Inflammatory macrophage (primary cell): Measurements from ENCODE around the gene HINT1.
"Not testable (repeated sequence)": the region's sequence is repeated elsewhere in the genome, so short reads cannot be mapped to it uniquely, and the experiment has no call there.

ENCODE experiments used
- DNase-seq, 2 donors: peaks; one replicate each; pipeline ENCODE4 v3.0.0-alpha.2; 2020 to 2022

Gene HINT1

DNA sequence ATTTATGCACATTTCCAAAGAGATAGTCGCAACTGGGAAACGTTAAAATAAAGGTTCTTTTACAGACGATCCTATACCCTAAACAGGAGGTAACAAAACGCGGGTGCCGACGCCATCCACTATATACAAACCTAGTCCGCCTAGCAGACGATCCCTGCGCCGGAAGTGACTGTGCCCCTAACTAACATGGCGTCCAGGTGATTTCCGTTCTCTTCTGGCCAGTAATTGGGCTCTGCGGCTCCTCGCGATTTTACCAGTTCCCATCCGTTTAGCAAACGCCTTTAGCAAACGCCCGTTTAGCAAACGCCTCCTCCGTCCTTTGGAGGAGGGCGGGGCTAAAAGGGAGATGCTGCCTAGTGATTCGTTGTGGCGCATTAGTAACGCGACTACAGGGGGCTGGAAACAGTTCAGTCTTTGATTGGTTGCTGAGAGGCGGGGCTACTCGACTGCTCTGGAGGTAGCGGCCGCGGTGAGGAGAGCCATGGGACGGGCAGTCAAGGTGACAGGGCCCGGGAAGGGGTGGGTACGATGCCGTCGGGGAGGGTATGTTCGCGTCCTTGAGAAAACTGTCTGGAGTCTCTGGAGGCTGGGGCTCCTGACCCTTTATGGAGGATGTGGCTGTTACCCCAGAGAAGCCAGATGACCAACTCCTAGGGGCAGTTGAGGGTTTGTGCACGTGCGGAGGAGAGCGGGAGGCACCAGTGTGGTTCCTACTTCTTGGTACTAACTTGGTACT lies 5.7 kb upstream of the HINT1 start, which contains the start of gene LYRM7:
TSS of gene LYRM7 (plus strand) at position 405 of the 736 bp plus-strand sequence. CDS start at position 482, 77 bp downstream.
- peak; percentile 99 for DNase-seq

DNA sequence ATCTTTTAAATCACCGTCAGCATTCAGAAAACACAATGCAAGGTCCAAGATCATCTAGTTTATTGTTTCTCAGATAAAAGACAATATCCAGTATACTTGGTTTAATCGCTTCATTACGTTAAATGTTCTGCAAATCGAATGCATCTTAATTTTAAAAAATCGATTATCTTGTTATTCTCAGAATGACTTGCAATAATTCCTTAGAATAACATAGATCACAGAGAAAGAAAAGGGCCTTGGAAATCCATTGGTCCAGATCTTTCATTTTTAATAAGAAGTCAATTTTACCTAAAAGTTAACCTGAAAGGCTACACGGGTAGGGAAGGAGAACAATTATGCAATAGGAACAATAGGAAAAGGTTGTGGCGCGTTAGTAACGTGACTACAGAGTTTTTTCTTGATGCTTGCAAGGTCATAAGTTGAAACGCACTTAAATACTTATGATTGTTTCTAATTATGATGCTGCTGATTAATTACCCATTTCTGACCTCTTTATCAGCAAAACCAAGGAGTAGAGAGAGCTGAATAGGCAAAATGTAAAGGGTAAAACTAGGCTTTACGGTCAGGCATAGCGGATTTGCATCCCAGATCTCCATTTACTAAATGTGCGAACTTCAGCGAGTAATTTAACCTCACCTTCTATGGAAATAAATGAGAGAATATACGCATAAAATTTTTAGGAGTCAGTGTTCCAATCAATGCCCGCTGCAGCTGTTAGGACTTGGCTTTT lies 4.9 kb upstream of the HINT1 start:
- peak in 1 of 2 donors; percentile 8 for DNase-seq

DNA sequence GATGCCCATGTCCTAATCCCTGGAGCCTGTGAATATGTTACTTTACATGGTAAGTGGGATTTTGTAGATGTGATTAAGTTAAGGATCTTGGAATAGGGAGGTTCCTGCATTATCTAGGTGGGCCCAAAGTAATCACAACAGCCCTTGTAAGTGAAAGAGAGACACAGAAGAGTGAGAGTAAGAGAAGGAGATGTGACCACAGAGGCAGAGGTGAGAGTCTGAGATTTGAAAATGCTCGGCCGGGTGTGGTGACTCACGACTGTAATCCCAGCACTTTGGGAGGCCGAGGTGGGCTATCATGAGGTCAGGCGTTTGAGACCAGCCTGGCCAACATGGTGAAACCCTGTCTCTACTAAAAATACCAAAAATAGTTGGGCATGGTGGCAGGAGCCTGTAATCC lies 2.6 kb upstream of the HINT1 start:
- no peak for DNase-seq

DNA sequence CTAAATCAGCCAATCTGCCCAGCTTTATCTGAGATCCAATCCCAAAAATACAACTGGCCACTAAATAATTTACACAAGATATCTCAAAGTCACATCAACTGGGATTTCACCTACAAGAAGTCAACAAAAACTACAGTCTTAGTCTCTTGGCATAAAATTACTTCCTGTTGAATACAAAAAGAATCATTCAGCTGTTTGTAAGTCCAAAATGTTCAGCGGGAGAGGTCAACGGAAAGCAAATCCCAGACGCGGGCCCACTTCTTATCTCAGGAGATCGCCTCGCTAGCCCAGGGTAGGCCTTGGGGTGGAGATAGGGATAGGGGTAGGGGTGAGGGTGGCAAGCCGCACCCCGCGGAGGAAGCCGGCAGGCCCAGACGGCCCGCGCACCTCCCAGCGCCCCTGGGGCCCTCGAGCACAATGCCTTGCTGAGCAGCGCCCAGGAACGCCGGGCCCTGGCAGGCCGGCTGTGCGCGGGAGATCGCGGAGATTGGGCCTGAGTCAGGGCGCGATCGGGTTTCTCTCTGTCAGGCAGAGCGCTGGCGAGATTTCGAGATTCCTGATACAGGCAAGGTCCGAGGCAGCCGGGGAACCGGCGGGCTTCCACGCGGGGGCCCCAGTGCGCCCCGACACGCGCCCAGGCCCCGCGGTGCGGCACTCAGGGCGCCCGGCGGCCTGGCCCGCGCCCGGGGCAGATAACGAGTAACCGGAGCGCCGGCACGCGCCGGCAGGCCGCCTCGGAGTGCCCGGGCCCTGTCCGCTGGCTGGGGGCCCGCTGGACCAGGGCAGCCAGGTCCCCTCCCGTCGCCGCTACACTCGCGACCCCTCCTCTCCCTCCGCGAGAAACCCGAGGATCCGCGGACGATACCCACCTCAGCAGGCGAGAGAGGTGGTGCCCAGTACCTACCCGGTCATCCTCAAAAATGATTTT lies 601 bp downstream of the HINT1 start:
- DNase-seq = peak; percentile 68 to 74

DNA sequence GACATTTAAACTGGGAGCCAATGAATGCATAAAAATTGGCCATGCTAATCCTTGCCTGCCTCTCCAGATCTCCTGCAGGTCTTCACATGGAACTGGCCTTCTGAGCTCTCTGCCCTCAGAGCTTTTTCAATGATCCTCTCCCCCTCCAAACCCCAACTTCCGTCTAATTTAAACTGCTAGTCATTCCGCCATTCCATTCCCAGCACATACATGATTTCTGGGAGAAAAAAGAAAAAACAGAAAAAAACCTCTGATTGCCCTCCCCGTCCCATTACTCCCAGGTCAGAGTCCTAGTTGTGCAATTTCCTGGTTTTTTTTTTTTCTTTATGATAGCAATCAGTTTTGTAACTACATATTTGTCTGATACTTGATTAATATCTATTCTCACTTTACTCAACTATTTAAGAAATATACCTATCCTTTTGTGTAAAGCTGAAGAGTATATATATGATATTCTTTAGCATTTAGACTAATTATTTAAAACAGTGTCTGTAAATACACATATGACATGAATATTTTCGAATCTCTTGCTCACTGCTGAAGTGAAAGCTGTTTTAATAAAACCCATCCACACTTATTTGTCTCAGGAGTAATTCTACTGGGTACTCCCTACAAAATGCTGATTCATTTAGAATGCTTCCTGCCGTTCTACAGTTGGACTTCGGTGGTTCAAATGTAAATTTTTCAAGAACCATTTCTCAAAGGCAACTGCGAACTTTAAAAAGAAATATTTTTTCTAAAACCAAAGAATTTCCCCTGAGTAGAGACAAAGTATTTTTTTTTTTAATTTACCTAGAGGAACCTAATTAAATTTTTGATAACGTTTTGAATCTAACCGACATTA lies 1.6 kb downstream of the HINT1 start:
- DNase-seq = peak; percentile 44 to 50

DNA sequence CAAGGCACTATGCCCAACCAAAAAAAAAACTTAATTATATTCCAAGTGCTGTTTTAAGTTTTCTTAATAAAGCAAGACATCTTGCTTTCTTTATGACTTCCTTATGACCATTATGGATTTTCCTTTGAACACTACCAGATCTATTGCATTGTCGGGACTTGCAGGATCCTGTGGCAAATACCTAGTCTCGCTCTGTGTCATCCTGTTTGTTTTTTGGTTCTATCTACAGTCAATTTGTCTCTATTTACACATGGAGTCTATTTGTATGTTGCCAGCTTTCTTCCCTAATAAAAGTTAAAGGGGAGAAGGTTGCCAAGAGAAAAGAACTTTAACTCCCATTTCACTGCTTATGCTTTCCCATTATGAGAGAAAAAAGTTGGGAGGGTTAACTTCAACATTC lies 4.9 kb downstream of the HINT1 start:
- DNase-seq = no peak

DNA sequence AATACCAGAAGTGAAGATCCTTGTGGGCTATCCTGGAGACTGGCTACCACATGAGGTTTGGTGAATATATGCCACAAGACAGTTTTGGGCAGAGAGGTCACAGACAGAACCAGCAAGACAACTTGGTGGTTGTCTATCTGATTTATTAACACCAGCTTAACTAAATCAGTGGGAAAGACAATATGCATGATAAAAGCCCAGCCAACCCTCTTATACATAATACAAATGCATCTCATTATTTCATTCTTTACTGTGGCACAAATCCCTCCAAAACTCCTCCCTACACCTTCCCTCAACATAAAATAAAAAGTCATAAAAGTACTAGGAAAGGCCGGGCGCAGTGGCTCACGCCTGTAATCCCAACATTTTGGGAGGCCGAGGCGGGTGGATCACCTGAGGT lies 8.1 kb downstream of the HINT1 start:
- no peak for DNase-seq

DNA sequence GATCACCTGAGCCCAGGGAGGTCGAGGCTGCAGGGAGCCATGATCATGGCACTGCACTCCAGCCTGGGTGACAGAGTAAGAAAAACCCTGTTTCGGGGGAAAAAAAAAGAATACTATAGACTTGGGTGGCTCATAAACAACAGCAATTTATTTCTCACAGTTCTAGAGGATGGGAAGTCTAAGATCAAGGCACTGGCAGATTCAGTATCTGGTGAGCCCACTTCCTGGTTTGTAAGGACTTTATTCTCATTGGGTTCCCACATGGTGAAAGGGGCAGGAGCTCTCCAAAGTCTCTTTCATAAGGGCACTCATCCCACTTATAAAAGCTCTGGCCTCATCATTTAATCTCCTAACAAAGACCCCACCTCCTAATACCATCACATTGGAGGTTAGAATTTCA lies 8.7 kb downstream of the HINT1 start:
- DNase-seq = no peak

DNA sequence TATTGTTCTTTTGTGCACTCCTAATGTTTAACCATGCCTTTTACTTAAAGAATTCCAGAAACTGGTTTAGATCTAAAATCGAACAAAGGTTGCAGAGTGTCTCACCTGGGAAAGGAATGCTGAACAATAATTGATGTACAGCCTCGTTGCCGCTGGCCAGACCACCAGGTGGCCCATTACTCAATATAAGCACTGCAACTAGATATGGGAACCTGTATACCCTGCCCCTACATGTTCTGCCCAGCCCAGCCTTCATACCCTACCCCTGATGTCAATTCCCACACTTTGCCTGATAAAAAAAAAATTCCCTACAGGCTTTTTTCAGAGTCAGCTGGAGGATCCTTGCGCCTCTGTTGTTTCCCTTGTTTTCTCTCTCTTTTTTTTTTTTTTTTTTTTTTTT lies 13.8 kb downstream of the HINT1 start:
- DNase-seq = no peak

DNA sequence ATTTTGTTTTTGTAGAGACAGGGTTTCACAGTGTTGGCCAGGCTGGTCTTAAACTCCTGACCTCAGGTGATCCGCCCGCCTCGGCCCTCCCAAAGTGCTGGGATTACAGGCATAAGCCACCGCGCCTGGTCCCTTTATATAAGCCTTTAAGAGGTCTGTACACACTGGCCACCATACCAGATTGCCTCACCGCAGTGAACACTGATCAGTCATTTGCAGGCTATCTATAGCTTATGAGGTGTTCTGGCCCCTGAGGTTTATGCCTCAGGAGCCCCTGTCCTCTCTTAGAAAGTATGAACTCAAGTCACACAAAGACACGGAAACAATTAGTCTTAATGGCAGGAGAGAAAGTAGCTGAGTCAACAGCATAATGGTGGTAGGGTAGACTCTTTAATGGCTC lies 14.6 kb downstream of the HINT1 start:
- DNase-seq = no peak

DNA sequence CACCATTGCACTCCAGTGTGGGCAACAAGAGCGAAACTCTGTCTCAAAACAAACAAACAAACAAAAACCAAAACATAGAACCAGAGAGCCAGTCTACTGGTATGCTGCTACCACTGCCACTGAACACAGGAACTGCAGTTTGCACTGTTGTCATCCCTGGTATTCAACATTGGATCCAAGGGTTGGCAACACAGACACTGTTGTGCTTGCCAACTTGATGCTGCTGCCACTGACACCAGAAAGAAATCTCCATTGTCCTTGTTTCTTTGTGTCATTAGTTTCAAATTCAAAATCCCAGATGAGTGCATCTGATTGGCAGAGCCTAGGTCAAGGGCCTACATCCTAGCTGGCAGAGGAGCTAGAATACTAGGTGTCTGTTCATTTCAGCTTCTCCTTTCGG lies 16.2 kb downstream of the HINT1 start:
- DNase-seq = no peak

DNA sequence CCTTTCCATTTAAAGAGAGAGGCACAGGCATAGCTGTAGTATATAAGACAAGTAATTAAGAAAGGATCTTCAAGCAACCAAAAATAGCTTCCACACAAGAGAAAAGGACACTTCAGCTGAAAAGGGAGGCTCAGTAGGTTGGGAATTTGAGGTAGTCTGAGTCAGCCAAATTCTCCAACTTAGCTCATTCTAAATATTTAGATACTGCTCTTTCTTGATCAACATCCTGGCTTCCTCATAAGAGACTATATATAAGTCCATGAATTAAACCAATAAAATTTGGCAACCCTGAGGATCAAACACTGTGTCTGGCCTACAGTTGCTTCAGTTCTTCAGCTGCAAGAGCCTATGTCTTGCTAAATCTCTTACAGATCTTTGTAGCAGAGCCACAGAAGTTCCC lies 17.8 kb downstream of the HINT1 start:
- no peak for DNase-seq

DNA sequence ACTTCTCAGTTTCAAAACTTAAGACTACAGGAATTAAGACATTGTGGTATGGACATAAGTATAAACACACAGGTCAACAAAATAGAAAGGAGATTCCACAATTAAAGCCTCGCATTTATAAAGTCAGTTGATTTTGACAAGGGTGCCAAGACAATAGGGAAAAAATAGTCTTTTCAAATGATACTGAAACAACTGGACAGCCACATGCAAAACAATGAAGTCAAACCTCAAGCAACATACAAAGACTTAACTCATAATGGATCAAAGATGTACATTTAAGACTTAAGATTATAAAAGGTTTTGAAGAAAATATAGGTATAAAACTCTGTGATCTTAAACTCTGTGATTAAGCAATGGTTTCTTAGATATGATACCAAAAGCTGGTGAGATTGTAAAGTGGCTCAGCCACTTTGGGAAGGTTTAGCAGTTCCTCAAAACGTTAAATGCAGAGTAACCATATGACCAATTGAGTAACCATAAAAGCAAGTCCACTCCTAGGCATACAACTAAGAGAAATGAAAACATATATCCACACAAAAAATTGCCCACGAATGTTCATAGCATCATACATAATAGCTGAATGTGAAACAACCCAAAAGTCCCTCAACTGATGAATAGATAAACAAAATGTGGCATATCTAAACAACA lies 22.0 kb downstream of the HINT1 start:
- DNase-seq = peak; percentile 42 to 50

DNA sequence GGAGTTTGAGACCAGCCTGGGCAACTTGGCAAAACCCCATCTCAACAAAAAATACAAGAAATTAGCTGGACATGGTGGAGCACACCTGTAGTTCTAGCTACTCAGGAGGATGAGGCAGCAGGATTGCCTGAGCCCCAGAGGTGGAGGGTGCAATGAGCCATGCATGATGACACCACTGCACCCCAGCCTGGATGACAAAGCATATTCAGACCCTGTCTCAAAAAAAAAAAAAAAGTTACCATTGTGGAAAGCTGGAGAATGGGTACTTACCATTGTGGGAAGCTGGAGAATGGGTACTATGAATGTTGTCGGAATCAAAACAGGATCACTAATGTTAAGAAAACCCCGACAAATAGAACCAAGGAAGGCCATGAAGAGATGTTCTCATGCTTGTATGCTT lies 25.7 kb downstream of the HINT1 start:
- DNase-seq = no peak

DNA sequence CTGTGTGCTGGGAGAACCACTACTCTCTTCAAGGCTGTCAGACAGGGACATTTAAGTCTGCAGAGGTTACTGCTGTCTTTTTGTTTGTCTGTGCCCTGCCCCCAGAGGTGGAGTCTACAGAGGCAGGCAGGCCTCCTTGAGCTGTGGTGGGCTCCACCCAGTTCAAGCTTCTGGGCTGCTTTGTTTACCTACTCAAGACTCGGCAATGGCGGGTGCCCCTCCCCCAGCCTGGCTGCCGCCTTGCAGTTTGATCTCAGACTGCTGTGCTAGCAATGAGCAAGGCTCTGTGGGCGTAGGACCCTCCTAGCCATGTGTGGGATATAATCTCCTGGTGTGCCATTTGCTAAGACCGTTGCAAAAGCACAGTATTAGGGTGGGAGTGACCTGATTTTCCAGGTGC lies 26.6 kb downstream of the HINT1 start:
- DNase-seq = not testable (repeated sequence)

DNA sequence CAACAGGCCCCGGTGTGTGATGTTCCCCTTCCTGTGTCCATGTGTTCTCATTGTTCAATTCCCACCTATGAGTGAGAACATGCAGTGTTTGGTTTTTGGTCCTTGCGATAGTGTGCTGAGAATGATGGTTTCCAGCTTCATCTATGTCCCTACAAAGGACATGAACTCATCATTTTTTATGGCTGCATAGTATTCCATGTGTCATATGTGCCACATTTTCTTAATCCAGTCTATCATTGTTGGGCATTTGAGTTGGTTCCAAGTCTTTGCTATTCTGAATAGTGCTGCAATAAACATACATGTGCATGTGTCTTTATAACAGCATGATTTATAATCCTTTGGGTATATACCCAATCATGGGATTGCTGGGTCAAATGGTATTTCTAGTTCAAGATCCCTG lies 32.0 kb downstream of the HINT1 start:
- DNase-seq = not testable (repeated sequence)

DNA sequence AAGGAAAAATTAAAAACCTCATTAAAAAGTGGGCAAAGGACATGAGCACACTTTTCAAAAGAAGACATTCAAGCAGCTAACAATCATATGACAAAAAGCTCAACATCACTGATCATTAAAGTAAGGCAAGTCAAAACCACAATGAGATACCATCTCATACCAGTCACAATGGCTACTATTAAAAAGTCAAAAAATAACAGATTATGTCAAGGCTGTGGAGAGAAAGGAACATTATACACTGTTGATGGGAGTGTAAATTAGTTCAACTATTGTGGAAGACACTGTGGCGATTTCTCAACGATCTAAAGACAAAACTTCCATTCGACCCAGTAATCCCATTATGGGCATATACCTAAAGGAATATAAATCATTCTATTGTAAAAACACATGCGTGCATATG lies 35.8 kb downstream of the HINT1 start:
- no peak for DNase-seq

DNA sequence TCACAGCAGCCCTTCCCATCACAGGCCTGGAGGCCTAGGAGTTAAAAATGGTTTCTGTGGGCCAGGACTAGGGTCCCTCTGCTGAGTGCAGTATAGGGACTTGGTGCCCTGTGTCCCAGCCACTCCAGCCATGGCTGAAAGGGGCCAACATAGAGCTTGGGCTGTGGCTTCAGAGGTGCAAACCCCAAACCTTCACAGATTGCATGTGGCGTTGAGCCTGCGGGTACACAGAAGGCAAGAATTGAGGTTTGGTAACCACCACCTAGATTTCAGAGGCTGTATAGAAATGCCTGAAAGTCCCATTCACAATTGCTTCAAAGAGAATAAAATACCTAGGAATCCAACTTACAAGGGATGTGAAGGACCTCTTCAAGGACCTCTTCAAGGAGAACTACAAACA lies 37.8 kb downstream of the HINT1 start:
- DNase-seq = not testable (repeated sequence)

DNA sequence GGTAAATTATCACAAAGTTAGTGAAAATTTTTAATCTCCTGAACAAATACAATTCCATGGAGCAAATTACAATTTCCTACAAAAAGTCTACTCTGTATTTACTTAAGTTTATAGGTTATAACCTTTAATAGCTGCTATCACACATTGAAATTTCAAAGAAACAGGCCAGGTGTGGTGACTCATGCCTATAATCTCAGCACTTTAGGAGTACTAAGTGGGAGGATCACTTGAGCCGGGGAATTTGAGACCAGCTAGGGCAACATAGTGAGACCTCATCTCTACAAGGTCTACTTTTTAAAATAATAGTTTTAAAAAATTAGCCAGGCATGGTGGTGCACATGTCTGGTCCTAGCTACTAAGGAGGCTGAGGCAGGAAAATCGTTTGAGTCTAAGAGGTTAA lies 50.3 kb downstream of the HINT1 start:
- DNase-seq = no peak

DNA sequence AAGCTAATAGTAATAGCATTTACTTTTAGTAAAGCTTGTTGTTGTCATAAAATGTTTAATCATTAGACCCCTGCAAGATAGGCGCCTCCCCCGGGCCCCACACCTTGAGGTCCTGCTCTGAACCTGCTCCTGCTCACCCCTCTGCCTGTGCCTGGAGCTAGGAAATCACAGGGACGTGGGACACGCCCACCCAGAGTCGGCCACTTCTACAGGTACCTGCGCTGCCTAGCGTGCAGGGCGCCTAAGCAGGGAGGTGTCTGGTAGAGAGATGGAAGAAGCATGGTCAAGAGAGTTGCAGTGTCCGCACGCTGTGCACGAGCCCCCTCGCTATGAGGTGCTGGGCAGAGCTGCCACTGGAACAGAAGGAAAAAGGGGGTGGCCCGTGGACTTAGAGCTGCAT lies 52.6 kb downstream of the HINT1 start:
- DNase-seq = no peak

DNA sequence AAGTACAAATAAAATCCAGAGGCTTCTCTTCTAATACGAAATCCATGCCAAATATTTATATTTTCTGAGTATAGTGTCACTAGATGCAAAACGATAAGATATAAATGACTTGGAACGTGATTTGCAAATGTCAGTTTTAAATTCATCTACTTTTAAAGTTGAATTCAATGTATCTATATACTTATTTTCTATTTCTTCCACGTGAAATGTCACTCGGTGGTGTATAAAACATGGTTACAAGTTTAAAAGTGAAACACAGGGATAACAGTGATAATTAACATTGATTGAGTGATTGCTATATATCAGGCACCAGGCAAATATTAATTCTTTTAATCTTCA lies 54.8 kb downstream of the HINT1 start:
- no peak for DNase-seq
